ENCODE results near the gene SMIM9. TPM values are rescaled to one million over a fixed set of nuclear protein-coding genes. Genes with fewer than 3 reads are reported as not detected.
A peak's percentile ranks its signal among the peaks of the same experiment; 100 is the strongest.

SMIM9 gene
- total and polyA plus RNA-seq, 9 of the 15 experiments (the other 6 are each of a cell fraction or from before 2014, with no cell fraction given) = 0.08 TPM; not detected in 8

GRCh38 chrX:154818916-154819770 lies 15.3 kb downstream of the SMIM9 start (continued):
- TF ChIP-seq MAFK (IDR thresholded peaks at IDR 0.05; ENCODE audit: low read length) (peak; percentile 48; the same call in 1 of the 2 replicates), CBFA2T2 (conservative IDR thresholded peaks at IDR 0.05) (no peak), CHAMP1 (IDR thresholded peaks at IDR 0.05) (no peak), NFIC (IDR thresholded peaks at IDR 0.05) (0 out of 2 replicates have a peak, but pooled peaks have one; percentile 5), ZKSCAN8 (CRISPR knock-in tag; IDR thresholded peaks at IDR 0.05) (no peak), NRF1 (conservative IDR thresholded peaks at IDR 0.05 in 1 of 2, IDR thresholded peaks at IDR 0.05 in 1 of 2) (peak in 1 of 2 experiments; percentile 20; a peak in 2 of 4 replicates), GTF2E2 (tag; IDR thresholded peaks at IDR 0.05) (no peak), ARID2 (IDR thresholded peaks at IDR 0.05) (no peak), FOXA3 (CRISPR knock-in tag; conservative IDR thresholded peaks at IDR 0.05 in 1 of 2, IDR thresholded peaks at IDR 0.05 in 1 of 2) (no peak), POLR2G (IDR thresholded peaks at IDR 0.05; ENCODE audit: low read depth, low read length) (no peak), NCOA1 (IDR thresholded peaks at IDR 0.05; ENCODE audit: low read depth) (0 out of 2 replicates have a peak, but pooled peaks have one; percentile 24), NBN (IDR thresholded peaks at IDR 0.05; ENCODE audit: low read depth) (no peak), ZBTB43 (CRISPR knock-in tag; IDR thresholded peaks at IDR 0.05) (no peak), NFXL1 (CRISPR knock-in tag; IDR thresholded peaks at IDR 0.05) (no peak), TSC22D4 (tag; IDR thresholded peaks at IDR 0.05) (no peak), NCOA2 (IDR thresholded peaks at IDR 0.05; ENCODE audit: partially characterized antibody in 2 of 2) (no peak), MYC (IDR thresholded peaks at IDR 0.05; ENCODE audit: low read depth, low read length) (peak; percentile 26), MYC (CRISPR knock-in tag; IDR thresholded peaks at IDR 0.05; ENCODE audit: borderline replicate concordance, low read depth) (no peak), EWSR1 (IDR thresholded peaks at IDR 0.05; ENCODE audit: borderline replicate concordance, low read depth, partially characterized antibody) (no peak), STAT6 (CRISPR knock-in tag; IDR thresholded peaks at IDR 0.05) (no peak), STAT5B (CRISPR knock-in tag; IDR thresholded peaks at IDR 0.05) (no peak)

All from K562 (cell line).